Dermis blood vessel endothelial cell (primary cell): ENCODE measurements around the gene BICD2. TPM values are rescaled to one million over a fixed set of nuclear protein-coding genes. Genes with fewer than 3 reads are reported as not detected.
A peak's percentile ranks its signal among the peaks of the same experiment; 100 is the strongest.
"Not testable (repeated sequence)": the region's sequence is repeated elsewhere in the genome, so short reads cannot be mapped to it uniquely, and the experiment has no call there.

Experiments used
- DNase-seq: peaks from one replicate; pipeline ENCODE4 v3.0.0; 2010
- total RNA-seq: library from RNA; depleted of rRNA; stranded (reverse); fragments of >200 nt; gene quantifications from 2 replicates; pipeline ENCODE4 v1.2.3, GENCODE V29; 2014

The BICD2 gene
- total RNA-seq, result 54.5 and 74.2 TPM in 2 replicates

GRCh38 chr9:92764381-92764987, at the start of gene BICD2:
Gene BICD2, minus strand, starts transcription at chr9:92764833. Its CDS starts 89 bp downstream, at chr9:92764744.
- DNase-seq, result no peak

DNA sequence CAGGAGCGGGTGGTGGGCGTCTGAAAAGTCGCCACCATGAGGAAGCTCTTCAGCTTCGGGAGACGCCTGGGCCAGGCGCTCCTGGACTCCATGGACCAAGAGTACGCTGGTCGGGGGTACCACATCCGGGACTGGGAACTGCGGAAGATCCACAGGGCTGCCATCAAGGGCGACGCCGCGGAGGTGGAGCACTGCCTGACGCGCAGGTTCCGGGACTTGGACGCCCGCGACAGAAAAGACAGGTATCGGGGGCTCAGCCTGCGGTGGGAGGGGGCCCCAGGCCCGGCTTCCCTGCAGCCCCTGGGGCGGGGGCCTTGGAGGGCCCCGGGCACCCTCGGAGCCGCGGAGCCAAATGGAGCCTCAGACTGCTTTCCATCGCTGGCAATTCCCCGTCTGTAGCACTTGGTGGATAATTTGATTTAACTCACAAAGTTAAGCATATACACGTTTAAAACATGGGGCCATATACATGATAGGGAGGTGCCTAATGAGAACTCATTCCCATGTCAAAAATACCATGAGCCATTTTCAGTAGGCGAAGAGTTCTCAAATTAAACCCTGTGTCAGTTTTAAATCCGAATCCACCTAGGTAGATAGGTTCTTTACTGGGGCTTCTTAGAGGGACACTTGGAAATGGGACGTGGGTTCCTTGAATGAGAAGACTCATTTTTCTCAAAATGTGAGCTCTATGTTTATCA, 45.1 kb upstream of the BICD2 start:
- not testable (repeated sequence) for DNase-seq

DNA sequence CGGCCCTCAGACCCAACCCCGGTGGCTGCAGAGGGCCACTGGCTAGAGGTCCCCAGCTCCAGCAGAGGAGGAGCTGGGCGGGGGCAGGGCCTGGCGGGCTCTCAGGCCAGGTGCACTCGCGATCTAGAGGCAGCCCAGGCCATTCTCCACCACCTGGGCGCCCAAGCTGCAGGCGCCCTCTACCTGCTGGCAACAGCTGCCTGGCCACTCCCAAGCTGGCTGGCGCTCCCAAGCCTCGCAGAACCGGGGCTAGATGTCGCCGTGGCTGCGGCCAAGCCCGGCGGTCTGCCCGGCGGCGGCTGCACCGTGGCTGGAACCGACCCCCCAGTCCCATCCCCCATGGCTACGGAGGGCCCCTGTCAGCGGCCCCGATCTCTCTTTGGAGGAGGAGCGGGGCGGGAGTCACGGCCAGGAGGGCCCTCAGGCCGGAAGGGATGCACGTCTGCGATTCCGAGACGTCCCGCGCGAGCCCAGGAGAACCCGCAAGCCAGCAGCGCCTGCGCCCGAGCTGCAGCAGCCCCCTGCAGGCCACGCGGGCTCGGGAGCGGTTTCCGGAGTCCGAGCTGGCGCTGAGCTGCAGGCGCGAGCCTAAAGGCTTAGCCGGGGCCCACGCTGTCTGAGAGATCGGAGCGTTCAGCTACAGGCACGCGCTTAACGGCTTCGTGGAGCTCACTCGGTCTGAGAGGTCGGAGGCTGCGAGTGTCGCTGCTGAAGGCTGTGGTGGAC, 44.3 kb upstream of the BICD2 start:
- peak; percentile 71 for DNase-seq

- no peak for DNase-seq
Measured at GRCh38 chr9:92807757-92808725, 43.4 kb upstream of the BICD2 start.

DNA sequence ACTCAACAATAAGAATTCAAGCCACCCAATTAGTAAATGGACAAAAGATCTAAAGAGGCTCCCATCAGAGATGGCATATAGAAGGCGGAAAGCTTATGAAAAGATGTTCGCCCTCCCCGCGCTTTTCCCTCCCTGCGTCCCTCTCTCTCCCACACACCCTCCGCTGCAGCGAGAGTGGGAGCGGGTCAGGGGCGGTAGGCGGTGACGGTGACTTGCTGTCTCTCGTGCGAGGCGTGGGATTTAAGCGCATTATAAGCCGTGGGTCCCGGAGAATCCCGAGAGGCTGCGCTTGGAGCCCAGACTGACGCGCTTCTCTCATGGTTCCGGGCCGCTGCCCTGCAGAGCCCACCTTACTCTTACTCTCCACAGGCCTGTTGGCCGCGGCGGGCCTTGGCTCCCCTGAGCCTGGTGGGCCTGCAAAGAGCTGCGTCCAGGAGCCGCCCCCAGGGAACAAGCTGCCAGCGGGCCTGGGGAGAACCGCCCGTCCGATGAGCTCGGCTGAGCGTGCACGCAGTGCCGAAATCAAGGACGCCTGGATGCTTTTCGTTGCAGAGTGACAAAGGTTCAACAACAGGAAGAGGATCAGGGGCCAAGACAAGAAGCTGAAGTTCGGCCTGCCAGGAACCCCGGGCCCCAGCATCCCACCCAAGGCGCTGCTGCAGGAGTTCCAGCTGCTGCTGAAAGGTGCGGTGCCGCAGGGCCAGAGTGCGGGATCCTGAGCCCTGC, 42.6 kb upstream of the BICD2 start:
- no peak for DNase-seq

DNA sequence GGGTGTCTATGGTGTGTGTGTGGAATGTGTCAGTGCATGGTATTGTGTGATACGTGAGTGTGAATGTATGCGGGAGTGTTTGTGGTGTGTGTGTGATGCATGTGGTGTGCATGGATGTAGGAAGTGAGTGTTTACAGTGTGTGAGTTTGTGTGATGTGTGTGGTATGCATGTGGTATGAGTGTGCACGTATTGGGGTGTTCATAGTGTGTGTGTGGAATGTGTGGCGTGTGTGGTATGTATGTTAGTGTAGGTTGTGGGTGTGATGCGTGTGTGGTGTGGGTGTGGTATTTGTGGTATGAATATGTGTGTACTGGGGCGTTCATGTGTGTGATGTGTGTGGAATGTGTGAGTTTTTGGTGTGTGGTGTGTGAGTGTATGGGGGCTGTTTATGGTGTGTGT, 40.1 kb upstream of the BICD2 start:
- no peak for DNase-seq

- no peak for DNase-seq
Measured at GRCh38 chr9:92798358-92798757, 33.7 kb upstream of the BICD2 start.

DNA sequence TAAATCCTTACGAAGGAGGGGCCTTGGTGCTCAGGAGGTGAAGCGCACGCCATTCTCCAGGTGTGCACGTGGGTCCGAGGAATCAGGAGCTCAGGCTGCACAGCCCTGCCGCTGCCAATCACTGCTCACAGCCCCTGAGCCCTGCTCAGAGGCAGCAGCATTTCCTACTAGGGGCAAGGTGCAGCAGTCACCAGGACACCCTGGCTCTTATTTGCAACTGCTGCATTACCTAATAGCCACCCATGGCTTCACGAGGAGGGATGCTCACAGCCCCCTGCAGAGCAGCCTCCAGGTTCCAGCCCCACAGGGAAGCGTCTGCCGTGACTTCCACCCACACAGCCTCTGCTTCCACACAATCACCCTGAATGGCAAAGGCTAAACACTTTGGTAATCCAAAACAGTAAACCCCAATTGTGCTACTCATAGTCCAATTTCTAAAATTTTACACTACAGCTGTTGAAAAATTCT, 31.7 kb upstream of the BICD2 start:
- DNase-seq, result not testable (repeated sequence)

GRCh38 chr9:92795598-92796336, 31.1 kb upstream of the BICD2 start:
- DNase-seq, result no peak

GRCh38 chr9:92795000-92795399, 30.4 kb upstream of the BICD2 start:
- no peak for DNase-seq

DNA sequence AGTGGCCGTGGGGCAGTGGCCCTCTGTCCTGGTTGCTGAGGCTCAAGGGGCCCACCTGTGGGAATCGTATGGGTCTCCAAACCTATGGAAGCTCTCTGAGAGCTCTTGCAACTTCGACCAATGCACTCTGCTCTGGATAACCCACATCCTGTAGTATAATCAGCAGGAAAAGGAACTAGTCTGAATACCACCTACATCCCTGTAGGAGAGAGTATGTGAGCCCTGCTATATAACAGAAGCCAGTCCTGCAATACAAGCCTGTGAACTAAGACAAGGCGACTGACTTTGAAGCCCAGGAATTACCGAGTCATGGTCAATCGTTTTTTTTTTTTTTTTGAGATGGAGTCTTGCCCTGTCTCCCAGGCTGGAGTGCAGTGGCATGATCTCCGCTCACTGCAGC, 29.8 kb upstream of the BICD2 start:
- DNase-seq, result no peak

GRCh38 chr9:92790542-92791527, 26.2 kb upstream of the BICD2 start:
- DNase-seq, result peak; percentile 91

- no peak for DNase-seq
Measured at GRCh38 chr9:92786298-92786697, 21.7 kb upstream of the BICD2 start.

- DNase-seq, result no peak
Measured at GRCh38 chr9:92781899-92782298, 17.3 kb upstream of the BICD2 start.

- no peak for DNase-seq
Measured at GRCh38 chr9:92780206-92780605, 15.6 kb upstream of the BICD2 start.

- DNase-seq, result no peak
Measured at GRCh38 chr9:92775466-92775865, 10.8 kb upstream of the BICD2 start.

DNA sequence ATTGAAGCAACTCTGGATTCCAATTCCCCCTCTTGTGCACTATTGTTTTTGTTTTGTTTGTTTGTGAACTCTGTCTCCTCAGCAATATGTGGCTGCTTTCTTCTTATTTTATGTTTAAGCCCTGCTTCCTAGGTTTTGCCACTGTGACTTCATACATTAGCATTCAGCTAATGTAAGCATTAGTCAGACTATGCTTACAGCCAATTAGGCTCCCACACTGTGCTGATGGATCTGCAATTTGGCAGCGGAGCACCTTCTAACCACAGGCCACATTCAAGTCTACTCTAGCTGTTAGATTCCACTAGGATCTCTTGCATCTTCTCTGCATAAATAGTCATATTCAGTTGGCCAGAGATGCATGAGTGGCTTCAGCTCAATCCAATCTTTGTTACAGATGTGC, 9.6 kb upstream of the BICD2 start:
- DNase-seq, result no peak

GRCh38 chr9:92773810-92774209, 9.2 kb upstream of the BICD2 start:
- DNase-seq, result no peak

DNA sequence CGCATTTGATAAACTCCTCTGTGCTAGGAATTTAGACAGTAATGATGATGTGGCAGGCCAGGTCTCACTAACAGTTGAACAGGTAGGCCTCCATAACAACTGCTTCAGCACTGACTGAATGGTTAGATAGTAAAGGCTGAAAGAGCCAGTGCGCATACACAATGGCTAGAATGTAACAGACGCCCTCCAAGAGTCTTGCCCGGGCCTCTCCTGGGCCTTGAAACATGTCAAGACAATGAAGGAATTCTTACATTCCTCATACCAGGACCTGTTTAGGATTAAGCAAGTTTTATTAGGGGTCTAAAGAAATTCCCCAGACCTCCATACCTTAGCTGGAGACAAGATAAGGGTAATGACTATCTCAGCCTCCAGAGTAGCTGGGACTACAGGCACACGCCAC, 6.7 kb upstream of the BICD2 start:
- no peak for DNase-seq
